ENCODE data around the gene PAPSS2. TPM values are rescaled to one million over a fixed set of nuclear protein-coding genes. Genes with fewer than 3 reads are reported as not detected.
A peak's percentile ranks its signal among the peaks of the same experiment; 100 is the strongest.
"Not testable (repeated sequence)": the region's sequence is repeated elsewhere in the genome, so short reads cannot be mapped to it uniquely, and the experiment has no call there.

The PAPSS2 gene
- total RNA-seq, 2 donors from 2014 or later = 15.7 to 20.2 TPM

GRCh38 chr10:87734987-87735827 is 75.5 kb downstream of the PAPSS2 start:
- Histone ChIP-seq H3K36me3 (ENCODE audit: control insufficient read depth, insufficient read depth, low read length) (no peaks in the 10 kb centered on the region), H3K9ac (ENCODE audit: extremely low read depth, low read length, poor library complexity, severe bottlenecking) (no peak overlapping the region), H3K27me3 (ENCODE audit: control insufficient read depth, insufficient read depth, low read length, poor library complexity, severe bottlenecking) (no peaks in the 10 kb centered on the region), H3K27ac (ENCODE audit: low read depth, low read length) (no peak overlapping the region), H3K4me3 (ENCODE audit: low read length) (peak overlapping the region; percentile 34), H3K9me3 (ENCODE audit: control insufficient read depth, low read length) (no peaks in the 10 kb centered on the region), H3K4me1 (ENCODE audit: control insufficient read depth, insufficient read depth, low read length) (no peaks in the 10 kb centered on the region)
- Mint-ChIP-seq H3K4me1 (peaks cover 16% of the 10 kb centered on the region), H3K36me3 (ENCODE audit: low read depth) (peaks cover 2% of the 10 kb centered on the region), H3K27me3 (ENCODE audit: insufficient read depth) (no peaks in the 10 kb centered on the region), H3K27ac (peak overlapping the region; percentile 9), H3K4me3 (peak overlapping the region; percentile 28), H3K9me3 (no peaks in the 10 kb centered on the region)
- DNase-seq = peak; percentile 92
- peak; percentile 91 for TF ChIP-seq CTCF (conservative IDR thresholded peaks at IDR 0.05)
- WGBS, 2 experiments (ENCODE audit: insufficient coverage in 1 of 2, insufficient read length in 1 of 2) = 21 to 39% methylated on average over 4 to 7 of the region's 7 CpGs

GRCh38 chr10:87738253-87738652 is 78.6 kb downstream of the PAPSS2 start:
- not testable (repeated sequence) for H3K36me3 ChIP-seq (ENCODE audit: control insufficient read depth, insufficient read depth, low read length); H3K4me3 ChIP-seq (ENCODE audit: low read length); H3K27ac ChIP-seq (ENCODE audit: low read depth, low read length); H3K27ac Mint-ChIP-seq; H3K9ac ChIP-seq (ENCODE audit: extremely low read depth, low read length, poor library complexity, severe bottlenecking); H3K4me1 ChIP-seq (ENCODE audit: control insufficient read depth, insufficient read depth, low read length); H3K4me3 Mint-ChIP-seq; H3K9me3 ChIP-seq (ENCODE audit: control insufficient read depth, low read length); H3K36me3 Mint-ChIP-seq (ENCODE audit: low read depth); H3K9me3 Mint-ChIP-seq; H3K27me3 Mint-ChIP-seq (ENCODE audit: insufficient read depth); DNase-seq; H3K27me3 ChIP-seq (ENCODE audit: control insufficient read depth, insufficient read depth, low read length, poor library complexity, severe bottlenecking)
- 100% methylated on average over 1 of the region's 1 CpG; no CpG with 5 or more reads in 1 of the 2 experiments for WGBS, 2 experiments (ENCODE audit: insufficient coverage in 1 of 2, insufficient read length in 1 of 2)
- peaks cover 16% of the 10 kb centered on the region for H3K4me1 Mint-ChIP-seq

- Histone ChIP-seq H3K27me3 (ENCODE audit: control insufficient read depth, insufficient read depth, low read length, poor library complexity, severe bottlenecking) (no peaks in the 10 kb centered on the region), H3K4me3 (ENCODE audit: low read length) (no peak overlapping the region), H3K36me3 (ENCODE audit: control insufficient read depth, insufficient read depth, low read length) (peaks cover 15% of the 10 kb centered on the region), H3K27ac (ENCODE audit: low read depth, low read length) (no peak overlapping the region), H3K9ac (ENCODE audit: extremely low read depth, low read length, poor library complexity, severe bottlenecking) (no peak overlapping the region), H3K9me3 (ENCODE audit: control insufficient read depth, low read length) (peaks cover 16% of the 10 kb centered on the region), H3K4me1 (ENCODE audit: control insufficient read depth, insufficient read depth, low read length) (no peaks in the 10 kb centered on the region)
- Mint-ChIP-seq H3K4me3 (no peak overlapping the region), H3K36me3 (ENCODE audit: low read depth) (peaks cover 16% of the 10 kb centered on the region), H3K27me3 (ENCODE audit: insufficient read depth) (no peaks in the 10 kb centered on the region), H3K27ac (no peak overlapping the region), H3K9me3 (peaks cover 10% of the 10 kb centered on the region), H3K4me1 (peaks cover 12% of the 10 kb centered on the region)
- TF ChIP-seq CTCF (conservative IDR thresholded peaks at IDR 0.05) = no peak
- no peak for DNase-seq
- WGBS, 2 experiments (ENCODE audit: insufficient coverage in 1 of 2, insufficient read length in 1 of 2) = 93 to 95% methylated on average over 2 to 4 of the region's 4 CpGs
Observed at GRCh38 chr10:87739703-87740102, 80.0 kb downstream of the PAPSS2 start.

Data from endodermal cell (in vitro differentiated cells).